ENCODE measurements around the gene CLEC16A. TPM values are rescaled to one million over a fixed set of nuclear protein-coding genes. Genes with fewer than 3 reads are reported as not detected.

The CLEC16A gene
- total RNA-seq, 1 experiment from 2014 or later = 7.2 TPM

GRCh38 chr16:11139326-11140097, 195.1 kb downstream of the CLEC16A start:
- no peak for DNase-seq (ENCODE audit: low read depth)

- DNase-seq (ENCODE audit: low read depth) = peak; percentile 56
These were observed 195.7 kb downstream of the CLEC16A start for GRCh38 chr16:11140098-11140375.

GRCh38 chr16:11140466-11140865, 196.1 kb downstream of the CLEC16A start:
- DNase-seq (ENCODE audit: low read depth) = no peak

GRCh38 chr16:11140867-11141266, 196.5 kb downstream of the CLEC16A start:
- no peak for DNase-seq (ENCODE audit: low read depth)

GRCh38 chr16:11141409-11142260, 197.3 kb downstream of the CLEC16A start:
- no peak for DNase-seq (ENCODE audit: low read depth)

GRCh38 chr16:11142261-11142630, 197.9 kb downstream of the CLEC16A start:
- no peak for DNase-seq (ENCODE audit: low read depth)

- DNase-seq (ENCODE audit: low read depth) = no peak
These were observed 198.6 kb downstream of the CLEC16A start for GRCh38 chr16:11142951-11143350.

- no peak for DNase-seq (ENCODE audit: low read depth)
These were observed 199.1 kb downstream of the CLEC16A start for GRCh38 chr16:11143372-11144035.

- DNase-seq (ENCODE audit: low read depth) = no peak
These were observed 199.8 kb downstream of the CLEC16A start for GRCh38 chr16:11144122-11144521.

- no peak for DNase-seq (ENCODE audit: low read depth)
These were observed 200.9 kb downstream of the CLEC16A start for GRCh38 chr16:11145173-11145818.

GRCh38 chr16:11145819-11146211, 201.5 kb downstream of the CLEC16A start:
- no peak for DNase-seq (ENCODE audit: low read depth)

- no peak for DNase-seq (ENCODE audit: low read depth)
These were observed 202.8 kb downstream of the CLEC16A start for GRCh38 chr16:11147033-11147753.

GRCh38 chr16:11147754-11148444, 203.5 kb downstream of the CLEC16A start:
- DNase-seq (ENCODE audit: low read depth) = no peak

- no peak for DNase-seq (ENCODE audit: low read depth)
These were observed 204.8 kb downstream of the CLEC16A start for GRCh38 chr16:11149011-11149616.

GRCh38 chr16:11150190-11150589, 205.8 kb downstream of the CLEC16A start:
- DNase-seq (ENCODE audit: low read depth) = no peak

- no peak for DNase-seq (ENCODE audit: low read depth)
These were observed 207.0 kb downstream of the CLEC16A start for GRCh38 chr16:11151156-11151884.

- no peak for DNase-seq (ENCODE audit: low read depth)
These were observed 207.7 kb downstream of the CLEC16A start for GRCh38 chr16:11151885-11152629.

GRCh38 chr16:11152677-11153331, 208.4 kb downstream of the CLEC16A start:
- DNase-seq (ENCODE audit: low read depth) = no peak
